Stimulated activated memory B cell treated with anti-CD40 and anti-IgM and Interleukin-4, amounts not matched to agents 10 μg/mL and 1 μg/mL and 100 μg/mL, for 72 hours (primary cell): ENCODE data around the gene CNST.

Source experiments
- ATAC-seq: fragments of 150-1000 bp; cut with Tn5 transposase; 2 replicates; pipeline ENCODE4 v1.10.0; 2021
- H3K27ac Mint-ChIP-seq: one replicate; pipeline ENCODE4 v1.8.0; 2022; ENCODE audit warnings: mild to moderate bottlenecking, mixed read lengths
- H3K27me3 Mint-ChIP-seq: one replicate; pipeline ENCODE4 v1.8.0; 2022; ENCODE audit warnings: mixed read lengths
- H3K36me3 Mint-ChIP-seq: one replicate; pipeline ENCODE4 v1.8.0; 2022; ENCODE audit warnings: mixed read lengths
- H3K4me1 Mint-ChIP-seq: one replicate; pipeline ENCODE4 v1.8.0; 2022; ENCODE audit warnings: mixed read lengths
- H3K4me3 Mint-ChIP-seq: one replicate; pipeline ENCODE4 v1.8.0; 2022; ENCODE audit warnings: mild to moderate bottlenecking, moderate library complexity, mixed read lengths
- H3K9me3 Mint-ChIP-seq: one replicate; pipeline ENCODE4 v1.8.0; 2022; ENCODE audit warnings: mixed read lengths

CNST gene, protein sequence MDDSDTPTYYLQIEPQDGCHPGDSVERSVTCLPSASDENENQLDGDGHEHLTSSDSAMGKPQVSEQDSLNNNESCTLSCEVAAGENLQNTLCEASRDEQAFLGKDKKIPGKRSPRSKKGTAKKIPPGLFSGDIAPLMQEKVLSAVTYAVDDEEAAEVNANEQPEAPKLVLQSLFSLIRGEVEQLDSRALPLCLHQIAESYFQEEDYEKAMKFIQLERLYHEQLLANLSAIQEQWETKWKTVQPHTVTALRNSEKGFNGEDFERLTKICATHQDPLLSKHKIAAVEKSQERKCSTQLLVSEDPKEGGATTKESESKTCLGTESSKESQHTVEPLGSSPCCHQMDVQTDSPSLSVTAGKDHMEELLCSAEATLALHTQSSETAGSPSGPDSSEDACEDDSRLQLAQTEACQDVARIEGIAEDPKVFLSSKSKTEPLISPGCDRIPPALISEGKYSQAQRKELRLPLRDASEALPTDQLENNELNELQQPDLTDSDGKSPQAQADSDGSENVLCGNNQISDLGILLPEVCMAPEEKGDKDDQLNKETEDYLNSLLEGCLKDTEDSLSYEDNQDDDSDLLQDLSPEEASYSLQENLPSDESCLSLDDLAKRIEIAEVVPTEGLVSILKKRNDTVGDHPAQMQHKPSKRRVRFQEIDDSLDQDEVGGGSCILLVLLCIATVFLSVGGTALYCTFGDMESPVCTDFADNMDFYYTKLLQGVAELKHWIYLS

DNA sequence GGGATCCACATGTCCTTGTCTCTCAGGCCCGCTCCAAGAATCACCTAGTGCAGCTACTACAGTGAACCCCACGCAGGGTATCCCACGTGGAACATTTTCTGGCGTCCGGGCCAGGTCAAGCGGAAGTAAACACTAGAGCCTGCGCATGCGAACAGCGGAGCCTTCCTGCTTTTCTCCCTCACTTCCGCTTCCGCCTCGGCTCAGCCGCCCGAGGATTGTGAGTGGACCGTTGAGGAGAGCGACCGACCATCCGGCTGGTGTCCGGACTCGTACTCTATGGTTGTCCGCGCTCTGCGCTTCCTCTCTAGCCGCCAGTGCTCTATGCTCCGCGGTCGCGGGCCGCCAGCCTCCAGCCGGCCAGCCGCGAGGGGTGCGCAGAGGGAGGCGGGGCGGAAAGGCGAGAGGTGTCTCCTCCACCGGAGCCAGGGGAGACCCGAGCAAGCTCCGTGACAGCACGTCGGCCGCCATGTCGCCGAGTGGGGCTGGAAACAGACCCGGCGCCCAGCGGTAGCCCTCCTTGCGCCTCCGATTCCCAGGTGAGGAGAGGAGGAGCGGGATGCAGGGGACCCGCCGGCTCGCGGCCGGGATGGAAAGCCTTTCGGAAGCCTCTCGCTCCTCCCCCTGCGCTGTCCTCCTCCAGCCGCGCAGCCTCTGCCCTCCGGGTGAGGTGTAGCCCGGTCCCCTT is at the start of gene CNST, which contains the start of gene TFB2M:
CNST (plus strand) TSS at position 329 of the 685 bp plus-strand sequence. CDS start 25,107 bp downstream, outside the sequence.
TFB2M (minus strand) TSS at position 134 of the 685 bp plus-strand sequence; CDS start at position 11, 123 bp downstream.
- peak; percentile 99 for ATAC-seq
- H3K27me3 Mint-ChIP-seq: no peaks in the 10 kb centered on the region
- peak within 1 kb of the TSS; percentile 100 for H3K4me3 Mint-ChIP-seq
- peak within 1 kb of the TSS; percentile 92 for H3K27ac Mint-ChIP-seq
- peaks cover 41% of the 10 kb centered on the region for H3K4me1 Mint-ChIP-seq
- H3K9me3 Mint-ChIP-seq: no peaks in the 10 kb centered on the region
- peaks cover 7% of the 10 kb centered on the region for H3K36me3 Mint-ChIP-seq

DNA sequence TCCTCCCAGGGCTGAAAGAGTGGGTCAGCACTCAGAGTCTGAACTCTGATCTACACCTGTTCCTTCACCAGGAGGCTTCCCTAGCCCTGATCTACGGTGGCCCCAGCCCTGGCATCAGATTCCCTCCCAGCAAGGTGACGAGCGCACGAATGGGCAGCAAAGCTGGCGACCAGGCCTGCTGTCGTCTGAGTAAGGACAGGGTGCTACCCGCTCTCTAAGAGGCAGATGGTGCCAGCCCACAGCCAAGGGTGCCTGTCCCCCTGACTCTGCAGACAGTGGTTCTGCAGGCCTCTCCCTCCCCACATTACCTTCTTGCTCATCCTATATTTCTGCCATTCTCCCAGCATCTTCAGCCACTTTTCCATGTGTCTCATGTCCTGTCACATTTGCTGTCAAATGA is 48.9 kb upstream of the CNST start:
- Mint-ChIP-seq H3K4me3 (no peak overlapping the region), H3K9me3 (peaks cover 3% of the 10 kb centered on the region), H3K36me3 (no peaks in the 10 kb centered on the region), H3K27me3 (no peaks in the 10 kb centered on the region), H3K27ac (no peak overlapping the region), H3K4me1 (no peaks in the 10 kb centered on the region)
- no peak for ATAC-seq

DNA sequence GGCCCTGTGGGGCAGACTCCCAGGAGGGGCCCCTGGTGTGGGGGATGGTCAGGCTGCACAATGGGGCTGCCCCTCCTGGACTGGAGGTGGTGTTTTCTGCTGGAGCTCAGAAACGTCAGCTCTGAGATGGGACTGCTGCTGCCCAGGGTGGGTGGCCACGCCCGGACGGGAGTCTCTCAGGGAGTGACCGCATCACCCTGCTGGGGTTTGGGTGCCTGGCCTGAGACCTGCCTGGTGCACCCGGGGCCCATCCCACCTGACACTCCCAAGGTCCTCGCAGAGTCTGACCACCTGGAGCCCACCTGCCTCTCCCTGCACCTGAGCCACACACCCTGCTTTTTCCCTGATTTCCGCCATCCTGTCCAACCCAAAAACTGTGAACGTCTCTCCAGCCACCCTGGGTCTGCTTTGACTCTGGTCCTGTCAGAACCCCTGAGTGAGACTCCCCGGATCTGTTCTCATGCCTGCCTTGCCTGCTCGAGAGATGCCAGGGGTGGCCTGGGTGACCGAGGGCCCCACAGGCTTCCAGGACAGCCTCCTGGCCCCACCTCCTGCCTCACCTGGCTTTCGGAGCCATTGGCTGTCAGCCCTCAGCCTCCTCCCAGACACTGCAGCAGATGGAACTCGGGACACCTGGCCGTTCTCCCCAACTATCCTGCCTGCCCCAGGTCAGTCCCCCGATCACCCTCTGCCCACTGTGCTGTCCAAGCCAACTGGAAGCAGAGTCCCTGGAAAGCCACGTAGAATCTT is 47.6 kb upstream of the CNST start:
- no peak overlapping the region for H3K4me3 Mint-ChIP-seq
- no peaks in the 10 kb centered on the region for H3K36me3 Mint-ChIP-seq
- H3K27me3 Mint-ChIP-seq: no peaks in the 10 kb centered on the region
- no peaks in the 10 kb centered on the region for H3K4me1 Mint-ChIP-seq
- H3K9me3 Mint-ChIP-seq: peaks cover 3% of the 10 kb centered on the region
- no peak overlapping the region for H3K27ac Mint-ChIP-seq
- ATAC-seq: no peak

DNA sequence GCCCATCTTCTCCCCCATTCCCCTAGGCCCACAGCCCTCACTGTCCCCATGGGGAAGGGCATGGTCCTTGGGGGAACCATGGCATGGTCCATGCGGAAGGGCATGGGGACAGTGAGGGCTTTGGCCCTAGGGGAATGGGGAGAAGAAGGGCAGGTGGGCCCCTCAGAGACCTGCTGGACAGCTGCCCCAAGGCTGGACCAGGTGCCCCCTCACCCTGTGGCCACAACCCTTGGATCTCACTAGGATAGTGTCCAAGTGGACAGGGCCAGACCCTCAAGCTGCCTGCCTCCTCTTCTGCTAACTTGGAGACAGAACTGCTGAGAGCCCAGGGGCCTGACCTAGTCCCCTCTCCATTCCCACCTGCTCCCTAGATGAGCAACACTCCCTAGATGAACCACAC is 46.7 kb upstream of the CNST start:
- H3K36me3 Mint-ChIP-seq: no peaks in the 10 kb centered on the region
- no peak for ATAC-seq

DNA sequence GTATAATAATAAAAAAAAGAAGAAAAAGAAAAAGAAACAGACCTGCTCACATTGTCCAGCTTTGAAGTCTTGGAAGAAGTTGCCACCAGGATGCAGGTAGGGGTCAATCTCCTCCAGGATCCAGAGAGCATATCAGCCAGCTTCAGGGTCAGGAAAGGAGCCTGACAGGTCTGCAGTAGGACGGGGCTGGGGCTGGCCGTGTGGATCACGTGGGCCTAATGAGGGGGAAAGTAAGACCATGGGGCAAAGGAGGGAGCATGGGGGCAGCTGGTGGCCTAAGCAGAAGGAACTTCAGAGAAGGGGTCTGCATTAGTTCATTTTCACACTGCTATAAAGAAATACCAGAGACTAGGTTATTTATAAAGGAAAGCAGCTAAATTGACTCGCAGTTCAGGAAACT is 39.9 kb upstream of the CNST start:
- Mint-ChIP-seq H3K36me3 (peaks cover 5% of the 10 kb centered on the region), H3K27ac (no peak overlapping the region), H3K4me1 (peaks cover 7% of the 10 kb centered on the region), H3K27me3 (no peaks in the 10 kb centered on the region), H3K9me3 (peaks cover 6% of the 10 kb centered on the region), H3K4me3 (no peak overlapping the region)
- ATAC-seq: no peak

More for the DNA sequence above, 46.7 kb upstream of the CNST start:
- Mint-ChIP-seq H3K4me3 (no peak overlapping the region), H3K4me1 (no peaks in the 10 kb centered on the region), H3K27me3 (no peaks in the 10 kb centered on the region), H3K9me3 (peaks cover 3% of the 10 kb centered on the region), H3K27ac (no peak overlapping the region)

DNA sequence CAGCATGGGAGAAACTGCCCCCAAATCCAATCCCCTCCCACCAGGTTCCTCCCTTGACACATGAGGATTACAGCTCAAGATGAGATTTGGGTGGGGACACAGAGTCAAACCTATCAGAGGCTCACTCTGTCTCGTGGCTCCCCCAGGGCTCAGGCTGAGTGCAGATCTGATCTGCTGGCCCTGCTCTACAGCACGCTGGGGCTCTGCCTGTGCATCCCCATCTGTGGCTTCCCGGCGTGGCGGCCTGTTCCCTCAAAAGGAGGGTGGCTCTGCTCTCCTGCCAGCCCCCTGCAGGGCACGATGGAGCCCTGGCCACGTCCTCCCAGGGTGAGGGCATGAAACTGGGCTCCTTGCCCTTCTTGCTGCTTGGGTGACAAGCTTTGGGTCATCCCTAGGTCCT is 39.3 kb upstream of the CNST start:
- peaks cover 7% of the 10 kb centered on the region for H3K4me1 Mint-ChIP-seq
- peak overlapping the region; percentile 60 for H3K27ac Mint-ChIP-seq
- no peaks in the 10 kb centered on the region for H3K27me3 Mint-ChIP-seq
- H3K9me3 Mint-ChIP-seq: peaks cover 7% of the 10 kb centered on the region
- peaks cover 6% of the 10 kb centered on the region for H3K36me3 Mint-ChIP-seq
- no peak for ATAC-seq
- H3K4me3 Mint-ChIP-seq: no peak overlapping the region

DNA sequence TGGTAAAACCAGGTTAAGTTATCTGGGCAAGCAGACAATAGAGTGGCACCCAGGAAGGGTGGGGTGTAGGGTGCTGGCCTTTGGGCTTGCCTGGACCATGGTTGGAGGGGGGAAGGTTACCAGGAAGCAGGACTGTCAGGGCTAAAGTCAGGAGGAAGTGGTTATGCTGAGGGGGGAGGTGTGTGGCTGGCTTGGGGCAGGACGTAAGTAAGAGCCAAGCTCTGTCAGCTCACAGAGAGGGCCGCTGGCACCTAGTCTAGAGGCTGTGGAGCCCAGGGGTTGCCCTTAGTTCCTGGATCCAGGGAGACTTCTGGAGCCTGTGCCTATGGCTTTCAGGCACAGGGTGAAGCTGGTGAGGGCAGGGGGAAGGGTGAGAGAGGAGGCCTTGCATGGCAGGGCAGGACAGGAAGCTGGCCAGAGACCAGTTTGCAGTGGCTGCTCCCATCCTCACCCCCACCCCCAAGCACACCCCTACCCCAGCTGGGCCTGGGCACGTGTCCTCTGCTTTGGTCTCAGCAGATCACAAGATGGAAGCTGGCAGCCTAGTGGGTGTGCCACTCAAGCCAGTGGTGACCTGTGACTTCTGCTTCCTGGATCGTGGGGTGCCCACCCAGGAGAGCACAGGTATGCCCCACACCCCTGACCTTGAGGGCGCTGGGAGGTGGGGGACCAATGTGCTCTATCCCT is 38.7 kb upstream of the CNST start:
- peak; percentile 56 for ATAC-seq
- Mint-ChIP-seq H3K27ac (peak overlapping the region; percentile 60), H3K4me3 (no peak overlapping the region), H3K9me3 (peaks cover 7% of the 10 kb centered on the region), H3K36me3 (peaks cover 6% of the 10 kb centered on the region), H3K27me3 (no peaks in the 10 kb centered on the region), H3K4me1 (peaks cover 7% of the 10 kb centered on the region)

DNA sequence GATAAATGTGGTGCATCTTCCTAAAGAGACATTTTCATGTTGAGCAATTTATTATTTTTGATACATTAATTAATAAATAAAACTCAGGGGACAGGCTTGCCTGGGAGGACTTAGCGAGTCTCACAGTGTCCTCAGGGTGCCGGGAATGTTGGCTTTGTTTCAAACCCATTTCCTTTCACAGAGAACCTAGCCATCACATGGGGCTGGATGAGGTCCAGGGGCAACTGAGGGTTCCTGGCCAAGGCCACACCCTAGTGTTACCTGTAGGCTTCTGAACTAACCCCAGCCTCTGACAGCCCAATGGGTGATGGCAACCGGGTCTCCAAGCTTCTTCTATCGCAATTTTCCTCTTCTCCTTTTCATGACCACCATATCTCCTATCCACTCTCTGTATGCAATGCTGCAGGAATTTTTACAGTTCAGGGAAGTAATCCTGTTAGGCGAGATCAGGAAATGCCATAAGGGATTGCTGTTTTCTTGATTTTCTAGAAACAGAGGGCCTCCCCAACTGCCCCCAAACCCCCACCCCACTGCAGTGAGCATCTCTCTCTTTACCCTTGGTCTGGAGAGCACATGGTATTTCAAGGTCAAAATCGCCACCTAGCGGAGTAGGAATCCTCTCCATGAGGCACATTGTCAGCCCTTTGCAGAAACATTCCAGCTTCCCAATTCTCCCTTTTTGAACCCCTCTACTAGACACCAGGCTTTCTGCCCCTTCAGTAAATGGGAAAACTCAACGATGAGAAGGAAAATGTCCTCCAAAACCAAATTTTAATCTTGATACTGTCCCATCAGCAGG is 37.1 kb upstream of the CNST start:
- no peak overlapping the region for H3K4me3 Mint-ChIP-seq
- ATAC-seq: no peak
- no peak overlapping the region for H3K27ac Mint-ChIP-seq
- peaks cover 7% of the 10 kb centered on the region for H3K4me1 Mint-ChIP-seq
- peaks cover 6% of the 10 kb centered on the region for H3K36me3 Mint-ChIP-seq
- peaks cover 7% of the 10 kb centered on the region for H3K9me3 Mint-ChIP-seq
- no peaks in the 10 kb centered on the region for H3K27me3 Mint-ChIP-seq

DNA sequence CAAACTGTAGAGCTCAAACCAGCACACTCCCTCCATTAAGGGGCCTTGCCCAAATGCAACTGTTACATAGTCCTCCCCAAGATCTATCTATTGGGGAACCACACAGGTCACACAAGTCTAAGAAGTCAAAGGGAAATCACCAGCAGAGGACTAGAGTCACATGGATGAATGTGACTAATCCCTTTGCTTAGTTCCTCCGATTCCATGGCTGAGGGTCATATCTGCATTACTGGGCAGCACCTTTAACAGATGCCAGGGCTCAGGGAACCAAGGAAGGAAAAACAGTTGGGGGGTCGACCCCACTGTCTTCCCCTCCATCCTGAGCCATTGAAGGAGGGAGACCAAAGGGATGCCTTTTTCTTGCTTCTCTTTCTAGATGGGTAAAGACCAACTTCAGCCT is 35.8 kb upstream of the CNST start:
- Mint-ChIP-seq H3K27me3 (no peaks in the 10 kb centered on the region), H3K4me1 (peaks cover 7% of the 10 kb centered on the region), H3K27ac (no peak overlapping the region), H3K36me3 (peaks cover 6% of the 10 kb centered on the region), H3K4me3 (no peak overlapping the region), H3K9me3 (peaks cover 7% of the 10 kb centered on the region)
- ATAC-seq: no peak

DNA sequence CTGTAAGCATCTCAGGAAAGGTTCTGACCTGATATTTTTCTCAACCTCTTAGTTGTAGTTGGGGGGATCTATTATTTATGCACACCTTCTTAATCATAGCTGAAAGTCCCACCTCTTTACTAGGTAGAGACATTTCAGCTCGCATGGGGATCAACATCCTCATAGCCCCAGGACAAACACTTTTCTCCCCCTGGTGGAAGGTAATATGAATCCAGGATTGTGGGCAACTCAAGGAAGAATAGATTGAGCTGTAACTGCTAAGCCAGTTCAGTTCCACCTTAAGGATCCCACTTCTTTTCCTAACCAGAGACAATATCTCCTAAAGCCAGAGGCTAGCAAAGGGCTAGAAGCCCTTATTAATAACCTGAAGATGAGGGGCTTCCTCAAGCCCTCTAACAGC is 33.7 kb upstream of the CNST start:
- Mint-ChIP-seq H3K27ac (no peak overlapping the region), H3K27me3 (no peaks in the 10 kb centered on the region)
- ATAC-seq: no peak

DNA sequence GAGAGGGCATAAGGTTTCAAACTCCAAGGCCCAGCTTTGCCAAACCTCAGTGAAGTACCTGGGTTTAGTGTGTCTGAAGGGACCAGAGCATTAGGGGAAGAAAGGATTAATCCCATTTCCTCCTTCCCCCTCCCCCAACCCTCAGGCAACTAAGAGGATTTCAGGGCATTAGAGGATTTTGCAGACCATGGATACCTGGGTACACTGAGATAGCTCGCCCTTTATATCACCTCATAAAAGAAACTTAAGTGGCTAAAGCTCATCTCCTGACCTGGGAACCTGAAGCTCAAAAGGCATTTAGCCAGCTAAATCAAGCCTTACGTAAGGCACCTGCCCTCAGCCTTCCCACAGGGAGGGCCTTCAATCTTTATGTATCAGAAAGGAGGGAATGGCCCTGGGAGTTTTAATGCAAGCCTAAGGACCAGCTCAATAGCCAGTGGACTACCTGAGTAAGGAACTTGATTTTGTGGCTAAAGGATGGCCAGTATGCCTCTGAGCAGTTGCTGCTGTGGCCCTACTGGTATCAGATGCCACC is 32.8 kb upstream of the CNST start:
- H3K4me1 Mint-ChIP-seq: no peaks in the 10 kb centered on the region
- H3K9me3 Mint-ChIP-seq: peaks cover 5% of the 10 kb centered on the region
- no peak for ATAC-seq
- no peak overlapping the region for H3K27ac Mint-ChIP-seq
- H3K27me3 Mint-ChIP-seq: no peaks in the 10 kb centered on the region
- no peak overlapping the region for H3K4me3 Mint-ChIP-seq
- peaks cover 6% of the 10 kb centered on the region for H3K36me3 Mint-ChIP-seq

More for the DNA sequence above, 33.7 kb upstream of the CNST start:
- H3K4me3 Mint-ChIP-seq: no peak overlapping the region
- peaks cover 7% of the 10 kb centered on the region for H3K9me3 Mint-ChIP-seq
- H3K36me3 Mint-ChIP-seq: peaks cover 6% of the 10 kb centered on the region
- H3K4me1 Mint-ChIP-seq: peaks cover under 1% of the 10 kb centered on the region

DNA sequence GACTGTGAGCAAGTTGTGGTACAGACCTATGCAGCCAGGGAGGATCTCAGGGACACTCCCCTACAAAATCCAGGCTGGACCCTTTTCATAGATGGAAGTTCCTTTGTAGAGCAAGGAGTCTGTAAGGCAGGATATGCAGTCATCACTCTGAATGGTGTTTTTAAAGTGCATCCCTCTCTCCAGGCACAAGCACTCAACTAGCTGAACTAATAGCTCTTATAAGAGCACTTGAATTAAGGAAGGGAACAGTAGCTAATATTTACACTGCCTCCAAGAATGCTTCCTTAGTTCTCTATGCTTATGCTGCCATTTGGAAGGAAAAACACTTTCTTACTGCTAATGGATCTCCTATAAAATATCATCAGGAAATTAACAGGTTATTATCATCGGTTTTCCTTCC is 32.1 kb upstream of the CNST start:
- no peak overlapping the region for H3K4me3 Mint-ChIP-seq
- ATAC-seq: no peak
- H3K27me3 Mint-ChIP-seq: no peaks in the 10 kb centered on the region

DNA sequence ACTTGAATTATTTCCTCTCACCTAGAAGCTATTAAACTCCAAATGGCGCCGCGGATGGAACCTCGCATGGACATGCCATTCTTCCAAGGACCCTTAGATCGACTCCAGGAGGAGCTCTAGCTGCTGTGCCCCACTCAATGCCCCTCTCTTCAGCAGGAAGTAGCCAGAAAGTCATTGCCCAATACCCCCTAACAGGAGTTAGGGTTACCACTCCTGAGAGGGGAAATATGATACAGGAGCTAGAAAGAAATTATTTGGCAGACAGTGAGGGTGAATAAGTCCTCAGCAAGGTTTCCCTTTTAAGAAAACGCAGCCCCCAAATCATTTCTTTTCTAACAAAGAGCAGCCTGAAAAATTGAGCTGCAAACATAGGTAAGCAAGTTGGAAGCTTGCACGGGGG is 28.8 kb upstream of the CNST start:
- H3K27ac Mint-ChIP-seq: no peak overlapping the region
- no peaks in the 10 kb centered on the region for H3K9me3 Mint-ChIP-seq
- H3K4me3 Mint-ChIP-seq: no peak overlapping the region
- no peaks in the 10 kb centered on the region for H3K27me3 Mint-ChIP-seq
- no peaks in the 10 kb centered on the region for H3K4me1 Mint-ChIP-seq
- ATAC-seq: no peak
- H3K36me3 Mint-ChIP-seq: peaks cover 22% of the 10 kb centered on the region

More for the DNA sequence above, 32.1 kb upstream of the CNST start:
- Mint-ChIP-seq H3K36me3 (peaks cover 11% of the 10 kb centered on the region), H3K27ac (no peak overlapping the region), H3K4me1 (no peaks in the 10 kb centered on the region), H3K9me3 (peaks cover 5% of the 10 kb centered on the region)
